Subcutaneous adipose tissue (tissue), 4 donors: ENCODE results near the gene C1orf87. TPM values are rescaled to one million over a fixed set of nuclear protein-coding genes. Genes with fewer than 3 reads are reported as not detected.

Source experiments
- CTCF ChIP-seq: fragments of 450-650 bp; IDR thresholded peaks from one replicate; pipeline ENCODE4 v1.5.1; 2016; ENCODE audit warnings: low read depth, mild to moderate bottlenecking, control low read depth, antibody characterized with exemption, moderate library complexity
- total RNA-seq, 4 donors: library from RNA; depleted of rRNA; stranded (reverse); fragments of >200 nt; gene quantifications; one replicate each; pipeline ENCODE4 v1.1.0, GENCODE V29; 2016

The C1orf87 gene
- total RNA-seq, 4 donors from 2014 or later, result 0.68 TPM; not detected in 3

- no peak for TF ChIP-seq CTCF
Measured at GRCh38 chr1:59997479-59998115, 76.0 kb downstream of the C1orf87 start.

DNA sequence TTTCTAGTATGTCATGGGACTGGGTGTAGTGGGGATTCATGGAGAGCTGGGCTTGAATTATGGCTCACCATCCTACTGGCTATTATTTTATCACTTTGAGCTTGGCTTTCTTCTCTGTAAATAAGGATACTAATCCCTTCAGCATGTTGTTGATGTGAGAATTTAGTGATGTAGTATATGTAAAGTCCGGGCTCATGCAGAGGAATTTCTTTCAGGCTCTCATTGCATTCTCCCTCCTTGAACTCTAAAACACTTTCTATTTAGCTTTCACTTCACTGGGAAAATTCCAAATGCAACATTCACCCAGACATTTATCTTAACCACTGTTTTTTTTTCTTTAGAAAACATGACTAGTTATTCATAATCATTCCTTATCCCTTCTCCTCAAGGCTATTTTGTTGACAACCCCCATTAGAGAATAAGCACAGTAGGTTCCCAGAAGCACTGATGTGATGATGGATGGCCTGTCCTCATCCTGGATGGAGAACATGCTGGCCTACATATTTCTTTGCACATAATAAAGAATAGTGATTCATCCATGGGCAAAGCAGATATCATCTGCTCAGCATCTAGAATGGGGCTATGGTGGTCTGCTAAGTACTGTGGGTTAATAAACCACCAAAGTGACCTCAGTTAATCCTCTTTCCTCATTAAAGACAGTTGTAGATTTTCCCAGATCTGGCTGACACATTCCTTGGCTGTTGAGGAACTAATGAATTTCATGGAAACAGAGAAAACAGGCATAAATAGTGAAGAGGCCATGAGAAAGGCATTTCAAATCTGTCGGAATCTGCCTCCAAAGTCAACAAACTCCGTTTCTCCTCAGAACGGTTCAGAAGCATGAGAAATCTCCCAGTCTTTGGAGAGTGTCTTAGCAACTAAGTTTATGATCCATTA lies 79.0 kb downstream of the C1orf87 start:
- no peak for TF ChIP-seq CTCF

DNA sequence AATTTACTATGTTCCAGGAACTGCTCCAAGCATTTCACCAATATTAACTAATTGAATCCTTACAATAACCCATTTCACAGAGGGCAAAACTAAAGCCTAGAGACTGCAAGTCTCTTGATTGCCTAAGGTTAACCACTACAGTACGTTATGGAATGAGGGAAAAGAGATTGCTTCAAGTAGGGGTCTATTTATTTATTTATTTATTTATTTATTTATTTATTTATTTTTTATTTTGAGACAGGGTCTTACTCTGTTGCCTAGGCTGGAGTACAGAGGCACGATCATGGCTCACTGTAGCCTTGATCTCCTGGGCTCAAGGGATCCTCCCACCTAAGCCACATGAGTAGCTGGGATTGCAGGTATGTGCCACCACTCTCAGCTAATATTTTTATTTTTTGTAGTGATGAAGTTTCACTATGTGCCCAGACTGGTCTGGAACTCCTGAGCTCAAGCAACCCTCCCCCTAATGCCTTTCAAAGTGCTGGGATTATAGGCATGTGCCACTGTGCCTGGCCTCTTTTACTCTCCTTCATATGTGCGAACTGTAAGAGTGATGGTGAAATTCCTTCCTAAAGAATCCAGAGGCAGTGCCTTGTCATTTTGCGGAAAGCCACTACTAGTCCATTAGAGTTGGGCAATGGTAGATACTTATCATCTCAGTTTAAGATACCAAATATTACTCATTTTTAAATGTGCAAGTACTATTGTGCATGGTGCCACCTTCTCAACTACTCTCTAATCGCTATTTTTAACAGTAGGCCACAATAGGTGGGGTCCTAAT lies 81.3 kb downstream of the C1orf87 start:
- no peak for TF ChIP-seq CTCF

DNA sequence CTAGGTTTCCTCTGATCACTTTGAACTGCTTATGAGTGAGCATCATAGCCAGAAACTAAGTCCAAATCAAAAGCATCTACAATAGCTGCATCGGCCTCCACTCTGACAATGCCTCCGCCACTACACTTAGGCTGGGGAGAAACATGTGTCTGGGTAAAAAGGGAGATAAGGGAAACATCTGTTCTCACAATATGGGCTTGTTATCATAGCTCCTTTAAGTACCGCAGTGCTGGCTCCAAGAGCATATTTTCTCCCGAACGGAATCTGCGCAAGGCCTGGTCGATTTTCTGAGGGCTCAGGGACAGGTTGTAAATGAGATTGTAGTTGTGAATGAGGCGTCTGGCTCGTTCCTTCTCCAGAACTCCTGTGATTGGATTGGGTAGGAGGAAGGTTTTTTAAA lies 83.1 kb downstream of the C1orf87 start:
- no peak for TF ChIP-seq CTCF

DNA sequence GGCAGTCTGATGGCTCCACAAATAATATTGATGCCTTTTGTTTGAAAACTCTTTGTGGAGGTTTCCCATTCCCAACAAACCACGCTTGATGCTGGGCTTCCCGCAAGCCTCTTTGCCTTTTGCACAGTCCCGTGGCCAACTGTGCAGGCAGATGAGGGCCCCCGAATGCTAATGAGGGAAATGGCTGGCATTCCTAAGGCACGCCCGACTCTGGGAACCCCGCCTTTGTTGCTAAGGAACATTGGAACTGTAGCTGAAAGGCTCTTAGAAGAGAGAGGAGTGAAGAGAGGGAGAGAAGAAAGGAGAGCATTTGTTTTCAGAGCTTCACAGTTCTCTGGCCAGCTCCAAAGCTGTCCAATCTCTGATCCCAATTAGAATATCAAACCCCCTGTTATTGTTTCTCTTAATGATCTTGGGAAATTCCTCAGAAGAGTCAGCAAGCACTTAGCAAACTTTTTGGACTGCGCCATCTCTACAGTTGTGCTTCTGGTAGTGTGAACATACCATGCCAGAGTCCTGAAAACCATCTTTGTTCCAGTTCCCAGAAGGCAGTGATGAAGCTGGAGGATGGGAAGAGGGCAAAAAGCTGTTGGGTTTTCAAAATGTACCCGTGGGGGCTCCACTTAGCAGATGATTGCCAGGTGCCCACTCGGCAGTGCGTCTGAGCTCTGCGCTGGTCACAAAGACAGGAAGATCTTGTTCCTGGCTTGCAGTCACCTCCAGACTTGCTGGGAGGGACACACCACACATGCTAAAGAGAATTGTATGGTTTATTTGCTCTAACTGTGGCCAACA lies 86.9 kb downstream of the C1orf87 start:
- no peak for TF ChIP-seq CTCF

DNA sequence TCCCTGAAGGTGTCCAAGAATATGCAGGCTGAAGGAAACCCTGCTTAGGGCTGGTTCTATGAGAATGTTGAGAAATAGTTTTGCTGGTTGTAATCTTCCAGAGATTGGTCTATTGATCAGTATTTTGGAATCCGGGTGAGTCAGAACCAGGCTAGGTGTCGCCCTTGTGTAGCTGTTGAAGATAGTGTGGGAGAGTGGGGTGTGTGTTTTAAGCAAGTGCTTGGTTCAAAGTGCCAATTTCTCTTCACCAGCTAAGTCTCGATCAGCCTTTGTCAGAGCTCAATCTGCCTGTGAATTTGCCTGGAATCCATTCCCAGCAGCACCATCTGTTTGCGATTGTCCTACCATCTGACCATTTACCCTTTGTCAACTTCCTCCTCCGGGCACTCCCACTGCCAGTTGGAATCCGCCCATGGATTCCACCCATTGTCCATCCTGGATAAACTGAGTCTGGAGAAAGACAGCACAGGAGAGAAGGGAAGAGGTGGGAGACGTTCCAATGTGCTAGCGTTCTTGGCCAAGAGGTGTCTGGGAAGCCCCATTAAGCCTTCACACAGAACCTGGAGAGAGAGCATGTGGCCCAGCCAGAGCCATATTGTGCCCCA lies 87.6 kb downstream of the C1orf87 start:
- TF ChIP-seq CTCF, result no peak
